LNCAP (cell line): ENCODE results near the gene RBL2.

Experiments
- TF ChIP-seq, protein P1 (sequence below): fragments of 450-650 bp; IDR thresholded peaks from 2 replicates; pipeline ENCODE4 v1.5.1; 2017; ENCODE audit warnings: mild to moderate bottlenecking

The RBL2 gene

DNA sequence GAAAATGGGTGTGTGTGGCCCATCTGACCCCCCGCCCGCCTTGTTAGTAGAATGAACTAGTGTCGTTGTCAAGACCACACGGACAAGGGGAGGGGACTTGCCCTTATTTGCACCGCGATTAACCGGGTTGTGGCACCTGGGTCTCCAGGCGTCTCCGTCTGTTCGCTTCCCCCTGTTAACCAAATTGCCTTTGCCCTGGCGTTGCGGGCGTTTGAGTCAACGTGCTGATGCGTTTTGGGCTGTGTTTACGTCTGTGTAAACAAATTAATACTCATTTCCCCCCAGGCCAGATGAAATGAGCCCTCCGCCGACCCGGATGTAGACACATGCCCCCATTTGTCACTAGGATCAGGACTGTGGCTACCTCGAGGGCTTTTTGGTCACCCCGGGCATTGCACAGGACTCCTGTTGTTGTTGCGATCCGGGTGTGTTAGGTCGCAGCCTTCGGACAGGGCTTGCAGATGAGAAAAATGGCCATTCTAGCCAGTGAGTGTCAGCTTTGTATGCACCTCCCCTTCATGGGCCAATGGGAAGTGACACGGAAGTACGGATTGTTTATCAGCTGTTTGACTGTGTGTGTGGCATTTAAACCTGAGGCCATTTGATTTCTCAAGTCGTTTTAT lies 906 bp downstream of the RBL2 start:
- TF ChIP-seq, protein P1, sequence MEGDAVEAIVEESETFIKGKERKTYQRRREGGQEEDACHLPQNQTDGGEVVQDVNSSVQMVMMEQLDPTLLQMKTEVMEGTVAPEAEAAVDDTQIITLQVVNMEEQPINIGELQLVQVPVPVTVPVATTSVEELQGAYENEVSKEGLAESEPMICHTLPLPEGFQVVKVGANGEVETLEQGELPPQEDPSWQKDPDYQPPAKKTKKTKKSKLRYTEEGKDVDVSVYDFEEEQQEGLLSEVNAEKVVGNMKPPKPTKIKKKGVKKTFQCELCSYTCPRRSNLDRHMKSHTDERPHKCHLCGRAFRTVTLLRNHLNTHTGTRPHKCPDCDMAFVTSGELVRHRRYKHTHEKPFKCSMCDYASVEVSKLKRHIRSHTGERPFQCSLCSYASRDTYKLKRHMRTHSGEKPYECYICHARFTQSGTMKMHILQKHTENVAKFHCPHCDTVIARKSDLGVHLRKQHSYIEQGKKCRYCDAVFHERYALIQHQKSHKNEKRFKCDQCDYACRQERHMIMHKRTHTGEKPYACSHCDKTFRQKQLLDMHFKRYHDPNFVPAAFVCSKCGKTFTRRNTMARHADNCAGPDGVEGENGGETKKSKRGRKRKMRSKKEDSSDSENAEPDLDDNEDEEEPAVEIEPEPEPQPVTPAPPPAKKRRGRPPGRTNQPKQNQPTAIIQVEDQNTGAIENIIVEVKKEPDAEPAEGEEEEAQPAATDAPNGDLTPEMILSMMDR = no peak

DNA sequence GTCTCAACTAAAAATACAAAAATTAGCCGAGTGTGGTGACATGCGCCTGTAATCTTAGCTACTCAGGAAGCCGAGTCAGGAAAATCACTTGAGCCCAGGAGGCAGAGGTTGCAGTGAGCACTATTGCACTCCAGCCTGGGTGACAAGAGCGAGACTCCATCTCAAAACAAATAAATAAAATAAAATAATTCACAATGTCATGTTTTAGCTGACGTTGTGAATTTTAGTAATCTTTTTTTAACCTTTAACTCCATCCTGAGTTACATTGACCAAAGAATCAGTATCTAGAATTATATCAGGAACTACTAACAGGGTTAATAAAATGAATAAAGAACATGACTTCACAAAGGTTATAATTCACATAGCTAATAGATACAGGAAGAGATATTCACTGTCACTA lies 5.9 kb downstream of the RBL2 start:
- TF ChIP-seq, protein P1 = no peak

DNA sequence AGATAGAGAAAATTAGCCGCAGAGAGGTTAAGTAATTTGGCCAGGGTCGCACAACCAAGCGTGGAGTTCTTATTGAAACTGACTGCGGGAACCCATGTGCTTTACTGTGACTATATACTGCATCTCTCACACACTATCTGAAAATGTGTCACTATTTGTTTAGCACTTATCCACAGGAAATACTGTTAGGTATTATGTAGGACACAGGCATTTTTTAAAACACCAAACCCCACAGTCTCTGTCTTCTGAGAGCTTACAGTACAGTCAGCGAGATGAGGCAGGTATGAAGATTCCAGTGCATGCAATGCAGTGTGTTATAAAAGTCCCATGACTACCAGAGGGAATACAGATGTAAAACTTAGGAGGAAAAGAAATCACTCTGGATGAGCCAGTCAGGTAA lies 11.3 kb downstream of the RBL2 start:
- TF ChIP-seq, protein P1 = no peak

DNA sequence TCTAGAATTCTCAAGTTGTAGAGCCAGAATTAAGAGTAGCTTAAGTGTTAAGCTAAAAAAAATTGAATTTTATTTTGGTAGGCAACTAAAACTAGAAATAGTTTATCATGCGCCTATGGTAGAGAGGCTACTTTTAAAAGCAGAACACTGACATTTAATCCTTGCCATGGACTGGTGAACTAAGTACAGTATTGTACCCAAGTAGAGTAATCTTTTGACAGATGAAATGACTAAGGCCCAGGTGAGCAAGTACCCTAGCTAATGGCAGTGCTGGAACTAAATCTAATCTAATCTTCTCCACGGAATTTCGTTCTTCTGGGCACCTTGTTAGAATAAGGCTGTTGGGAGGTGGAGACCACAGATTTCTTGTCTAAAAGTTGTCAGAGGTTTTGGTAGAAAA lies 11.8 kb downstream of the RBL2 start:
- TF ChIP-seq, protein P1 = no peak

DNA sequence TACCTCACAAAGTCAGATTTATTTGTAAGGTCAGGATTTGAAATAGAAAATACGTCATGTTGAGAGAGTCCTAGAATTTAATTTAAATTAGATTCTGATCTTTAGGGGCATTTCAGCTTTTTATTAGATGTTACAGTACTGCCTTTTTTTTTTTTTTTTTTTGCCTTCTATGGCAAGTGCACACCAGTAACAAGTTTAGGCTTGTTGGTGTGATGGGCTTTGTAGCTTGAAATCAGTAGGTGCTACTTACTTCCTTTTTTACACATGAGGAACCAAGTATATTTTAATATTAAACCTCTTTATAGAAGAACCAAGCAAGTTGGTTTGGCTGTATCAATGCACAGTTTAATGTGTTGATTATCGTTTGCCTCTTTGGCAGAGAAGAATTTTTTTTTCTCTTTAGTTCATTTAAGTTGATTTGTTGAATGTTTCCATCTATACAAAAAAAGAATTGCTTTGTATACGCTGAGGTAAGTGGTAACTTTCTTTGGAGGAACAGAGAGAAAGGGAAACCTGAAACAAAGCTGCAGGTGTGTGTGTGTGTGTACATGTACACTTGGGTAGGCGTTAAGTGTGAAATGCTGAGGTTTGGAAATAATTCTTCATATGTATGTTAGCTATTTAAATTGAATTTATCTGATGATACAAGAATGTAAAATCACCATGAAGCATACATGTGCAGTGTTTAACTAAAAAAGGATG lies 15.7 kb downstream of the RBL2 start:
- TF ChIP-seq, protein P1 = no peak

- TF ChIP-seq, protein P1 = no peak
These were observed 19.7 kb downstream of the RBL2 start for GRCh38 chr16:53453928-53454327.

DNA sequence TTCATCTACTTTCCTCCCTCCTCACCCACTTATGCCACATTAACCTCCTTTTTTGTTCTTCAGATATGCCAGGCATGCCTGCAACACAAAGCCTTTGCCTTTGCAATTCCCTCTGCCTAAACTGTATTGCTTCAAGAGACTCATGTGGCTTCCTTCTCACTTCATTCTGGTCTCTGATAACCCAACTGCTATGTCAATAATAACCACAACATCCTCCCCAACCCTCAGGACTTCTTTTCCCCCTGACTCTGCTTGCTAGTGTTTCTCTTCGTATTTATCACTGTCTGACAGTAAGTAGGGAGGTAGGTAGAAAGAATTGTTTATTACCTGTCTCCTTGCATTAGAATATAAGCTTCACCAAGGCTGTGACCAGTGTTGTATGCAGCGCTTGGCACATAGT lies 22.4 kb downstream of the RBL2 start:
- TF ChIP-seq, protein P1 = no peak
